Measurements from ENCODE around the gene DCLK2.

The DCLK2 gene

DNA sequence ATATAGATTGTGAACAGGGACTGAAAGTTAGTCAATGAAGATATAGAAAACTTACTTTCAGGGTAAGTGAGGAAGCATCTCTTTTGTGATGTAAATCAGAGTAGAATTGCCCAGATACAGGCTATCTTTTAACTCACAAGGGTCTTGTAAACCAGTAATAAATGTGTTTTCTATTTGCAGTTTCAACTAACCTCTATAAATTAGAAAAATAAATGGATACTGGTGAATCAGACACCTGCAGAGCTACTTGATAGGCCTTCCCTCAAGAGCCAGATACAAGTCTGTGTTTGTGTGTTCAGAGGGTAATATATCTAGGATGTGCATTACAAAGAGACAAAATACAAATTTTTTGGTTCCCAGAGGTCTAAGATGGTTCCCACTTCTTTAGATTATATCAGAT lies 82.9 kb downstream of the DCLK2 start:
- TF ChIP-seq ZBTB7A (IDR thresholded peaks at IDR 0.05; ENCODE audit: low read depth) (no peak), RAD21 (IDR thresholded peaks at IDR 0.05; ENCODE audit: low read depth) (no peak), TEAD4 (IDR thresholded peaks at IDR 0.05) (no peak), FOXM1 (IDR thresholded peaks at IDR 0.05; ENCODE audit: borderline replicate concordance, low read depth) (no peak), EGR1 (IDR thresholded peaks at IDR 0.05) (no peak), EP300 (IDR thresholded peaks at IDR 0.05; ENCODE audit: borderline replicate concordance) (no peak), YY1 (IDR thresholded peaks at IDR 0.05; ENCODE audit: low read depth) (no peak)
- TF ChIP-seq, protein P1, sequence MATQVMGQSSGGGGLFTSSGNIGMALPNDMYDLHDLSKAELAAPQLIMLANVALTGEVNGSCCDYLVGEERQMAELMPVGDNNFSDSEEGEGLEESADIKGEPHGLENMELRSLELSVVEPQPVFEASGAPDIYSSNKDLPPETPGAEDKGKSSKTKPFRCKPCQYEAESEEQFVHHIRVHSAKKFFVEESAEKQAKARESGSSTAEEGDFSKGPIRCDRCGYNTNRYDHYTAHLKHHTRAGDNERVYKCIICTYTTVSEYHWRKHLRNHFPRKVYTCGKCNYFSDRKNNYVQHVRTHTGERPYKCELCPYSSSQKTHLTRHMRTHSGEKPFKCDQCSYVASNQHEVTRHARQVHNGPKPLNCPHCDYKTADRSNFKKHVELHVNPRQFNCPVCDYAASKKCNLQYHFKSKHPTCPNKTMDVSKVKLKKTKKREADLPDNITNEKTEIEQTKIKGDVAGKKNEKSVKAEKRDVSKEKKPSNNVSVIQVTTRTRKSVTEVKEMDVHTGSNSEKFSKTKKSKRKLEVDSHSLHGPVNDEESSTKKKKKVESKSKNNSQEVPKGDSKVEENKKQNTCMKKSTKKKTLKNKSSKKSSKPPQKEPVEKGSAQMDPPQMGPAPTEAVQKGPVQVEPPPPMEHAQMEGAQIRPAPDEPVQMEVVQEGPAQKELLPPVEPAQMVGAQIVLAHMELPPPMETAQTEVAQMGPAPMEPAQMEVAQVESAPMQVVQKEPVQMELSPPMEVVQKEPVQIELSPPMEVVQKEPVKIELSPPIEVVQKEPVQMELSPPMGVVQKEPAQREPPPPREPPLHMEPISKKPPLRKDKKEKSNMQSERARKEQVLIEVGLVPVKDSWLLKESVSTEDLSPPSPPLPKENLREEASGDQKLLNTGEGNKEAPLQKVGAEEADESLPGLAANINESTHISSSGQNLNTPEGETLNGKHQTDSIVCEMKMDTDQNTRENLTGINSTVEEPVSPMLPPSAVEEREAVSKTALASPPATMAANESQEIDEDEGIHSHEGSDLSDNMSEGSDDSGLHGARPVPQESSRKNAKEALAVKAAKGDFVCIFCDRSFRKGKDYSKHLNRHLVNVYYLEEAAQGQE (IDR thresholded peaks at IDR 0.05; ENCODE audit: low read depth): no peak
- TF ChIP-seq, protein P2, sequence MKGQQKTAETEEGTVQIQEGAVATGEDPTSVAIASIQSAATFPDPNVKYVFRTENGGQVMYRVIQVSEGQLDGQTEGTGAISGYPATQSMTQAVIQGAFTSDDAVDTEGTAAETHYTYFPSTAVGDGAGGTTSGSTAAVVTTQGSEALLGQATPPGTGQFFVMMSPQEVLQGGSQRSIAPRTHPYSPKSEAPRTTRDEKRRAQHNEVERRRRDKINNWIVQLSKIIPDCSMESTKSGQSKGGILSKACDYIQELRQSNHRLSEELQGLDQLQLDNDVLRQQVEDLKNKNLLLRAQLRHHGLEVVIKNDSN (IDR thresholded peaks at IDR 0.05): no peak
- TF ChIP-seq, protein P3, sequence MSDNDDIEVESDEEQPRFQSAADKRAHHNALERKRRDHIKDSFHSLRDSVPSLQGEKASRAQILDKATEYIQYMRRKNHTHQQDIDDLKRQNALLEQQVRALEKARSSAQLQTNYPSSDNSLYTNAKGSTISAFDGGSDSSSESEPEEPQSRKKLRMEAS (IDR thresholded peaks at IDR 0.05): no peak

DNA sequence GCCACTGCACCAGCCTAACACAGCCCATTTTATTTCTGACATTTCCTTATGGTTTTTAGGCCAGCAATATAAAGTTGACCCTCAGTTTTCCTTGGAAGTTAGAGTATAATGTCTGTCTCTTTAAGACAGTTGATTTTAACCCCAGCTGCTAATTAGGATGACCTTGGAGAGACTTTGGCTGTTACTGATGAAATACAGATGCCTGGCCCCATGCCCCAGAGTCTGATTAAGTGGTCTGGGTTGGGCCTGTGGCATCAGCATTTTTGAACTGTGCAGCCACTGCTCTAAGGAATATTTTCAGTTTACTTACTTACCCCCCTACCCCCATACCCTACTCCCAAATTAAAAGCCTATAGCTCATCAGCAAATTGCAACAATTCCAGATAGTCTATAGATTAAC lies 85.8 kb downstream of the DCLK2 start:
- TF ChIP-seq EP300 (IDR thresholded peaks at IDR 0.05; ENCODE audit: borderline replicate concordance): no peak
- no peak for TF ChIP-seq FOXM1 (IDR thresholded peaks at IDR 0.05; ENCODE audit: borderline replicate concordance, low read depth)
- no peak for TF ChIP-seq TAF1 (IDR thresholded peaks at IDR 0.05; ENCODE audit: low read depth)

DNA sequence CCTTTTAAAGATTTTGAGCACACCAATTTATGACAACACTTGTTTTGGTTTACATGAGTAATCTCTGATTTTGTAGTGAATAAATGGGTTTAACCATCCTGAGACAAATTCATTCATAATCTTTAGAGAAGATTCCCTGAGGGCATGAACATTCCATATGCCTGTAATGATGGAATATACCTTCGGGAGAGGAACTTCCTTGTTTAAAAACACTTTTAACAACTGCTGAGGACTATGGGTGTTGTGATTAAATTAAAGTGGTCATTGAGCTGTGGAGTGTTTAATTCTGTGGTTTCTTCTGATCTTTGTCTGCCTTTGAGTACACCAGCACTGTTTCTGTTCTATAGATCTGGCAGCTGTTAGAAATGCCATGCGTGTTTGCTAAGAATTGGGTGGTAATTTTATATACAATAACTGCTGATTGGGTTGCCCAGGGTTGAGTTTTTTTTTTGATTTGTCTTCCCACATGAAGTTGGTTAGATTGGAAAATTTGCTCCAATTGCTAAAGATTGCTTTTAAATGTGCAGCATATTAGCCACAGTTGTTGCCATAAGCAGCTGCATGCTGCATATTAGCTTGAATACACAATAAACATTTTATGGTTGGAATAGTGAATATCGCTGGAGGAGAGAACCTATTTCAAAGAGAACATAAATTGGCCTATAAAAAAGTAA lies 86.8 kb downstream of the DCLK2 start:
- no peak for TF ChIP-seq EP300 (IDR thresholded peaks at IDR 0.05; ENCODE audit: borderline replicate concordance)
- no peak for TF ChIP-seq TAF1 (IDR thresholded peaks at IDR 0.05; ENCODE audit: low read depth)
- no peak for TF ChIP-seq RAD21 (IDR thresholded peaks at IDR 0.05; ENCODE audit: low read depth)
- TF ChIP-seq, protein P1 (IDR thresholded peaks at IDR 0.05; ENCODE audit: low read depth): no peak
- TF ChIP-seq, protein P3 (IDR thresholded peaks at IDR 0.05): no peak
- no peak for TF ChIP-seq YY1 (IDR thresholded peaks at IDR 0.05; ENCODE audit: low read depth)
- TF ChIP-seq TEAD4 (IDR thresholded peaks at IDR 0.05): no peak
- no peak for TF ChIP-seq EGR1 (IDR thresholded peaks at IDR 0.05)
- TF ChIP-seq NFIC (IDR thresholded peaks at IDR 0.05): no peak
- no peak for TF ChIP-seq TCF12 (IDR thresholded peaks at IDR 0.05; ENCODE audit: low read depth)
- TF ChIP-seq CEBPB (IDR thresholded peaks at IDR 0.05): no peak
- no peak for TF ChIP-seq ZBTB7A (IDR thresholded peaks at IDR 0.05; ENCODE audit: low read depth)
- no peak for TF ChIP-seq CREB1 (IDR thresholded peaks at IDR 0.05; ENCODE audit: low read depth)

DNA sequence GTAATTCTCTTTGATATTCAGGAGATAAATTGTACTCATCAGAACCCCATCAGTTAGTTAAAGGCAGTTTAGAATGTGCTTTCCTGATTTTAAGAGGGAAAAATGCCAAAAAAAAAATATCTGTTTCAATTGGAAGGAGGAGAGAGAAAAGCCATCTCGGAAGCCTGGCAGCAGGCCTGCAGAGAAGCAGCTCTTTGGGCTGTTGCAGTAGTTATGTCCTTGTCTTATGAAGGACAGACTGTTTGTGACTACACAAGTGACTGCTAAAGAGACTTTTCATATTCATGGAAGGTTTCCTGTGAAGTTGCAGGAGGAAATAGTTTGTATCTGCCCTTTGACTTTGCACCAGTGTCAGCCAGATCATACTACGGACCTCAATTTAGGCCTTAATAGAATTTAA lies 88.8 kb downstream of the DCLK2 start:
- TF ChIP-seq CREB1 (IDR thresholded peaks at IDR 0.05; ENCODE audit: low read depth) (no peak), CEBPB (IDR thresholded peaks at IDR 0.05) (no peak), EGR1 (IDR thresholded peaks at IDR 0.05) (no peak), FOXM1 (IDR thresholded peaks at IDR 0.05; ENCODE audit: borderline replicate concordance, low read depth) (no peak), NFIC (IDR thresholded peaks at IDR 0.05) (no peak), TCF12 (IDR thresholded peaks at IDR 0.05; ENCODE audit: low read depth) (no peak)
- TF ChIP-seq, protein P3 (IDR thresholded peaks at IDR 0.05): no peak

DNA sequence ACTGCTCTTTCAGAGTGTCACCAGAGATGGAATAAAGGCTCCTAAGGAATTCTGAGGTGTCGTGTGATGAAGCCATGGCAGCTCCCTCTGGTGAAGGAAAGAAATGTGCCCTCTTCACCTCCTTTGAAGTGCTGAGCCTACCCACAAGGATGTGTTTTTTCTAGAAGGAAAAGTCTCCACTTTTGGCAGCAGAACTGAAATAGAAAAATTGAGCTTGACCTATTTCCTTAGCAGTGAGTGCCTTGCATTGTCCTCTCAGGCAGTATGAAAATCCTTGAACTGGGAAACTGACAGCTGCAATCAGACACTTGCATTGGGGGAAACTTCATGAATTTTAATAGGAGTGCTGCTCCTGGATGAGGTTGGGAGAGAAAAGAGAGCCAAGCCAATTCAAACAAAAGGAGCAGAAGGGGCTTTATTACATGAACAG lies 95.2 kb downstream of the DCLK2 start:
- TF ChIP-seq ZBTB7A (IDR thresholded peaks at IDR 0.05; ENCODE audit: low read depth) (no peak), CREB1 (IDR thresholded peaks at IDR 0.05; ENCODE audit: low read depth) (no peak), TAF1 (IDR thresholded peaks at IDR 0.05; ENCODE audit: low read depth) (no peak), NFIC (IDR thresholded peaks at IDR 0.05) (no peak), RAD21 (IDR thresholded peaks at IDR 0.05; ENCODE audit: low read depth) (no peak), YY1 (IDR thresholded peaks at IDR 0.05; ENCODE audit: low read depth) (no peak), TCF12 (IDR thresholded peaks at IDR 0.05; ENCODE audit: low read depth) (no peak), EP300 (IDR thresholded peaks at IDR 0.05; ENCODE audit: borderline replicate concordance) (no peak), CEBPB (IDR thresholded peaks at IDR 0.05) (no peak)
- TF ChIP-seq, protein P2 (IDR thresholded peaks at IDR 0.05): no peak

DNA sequence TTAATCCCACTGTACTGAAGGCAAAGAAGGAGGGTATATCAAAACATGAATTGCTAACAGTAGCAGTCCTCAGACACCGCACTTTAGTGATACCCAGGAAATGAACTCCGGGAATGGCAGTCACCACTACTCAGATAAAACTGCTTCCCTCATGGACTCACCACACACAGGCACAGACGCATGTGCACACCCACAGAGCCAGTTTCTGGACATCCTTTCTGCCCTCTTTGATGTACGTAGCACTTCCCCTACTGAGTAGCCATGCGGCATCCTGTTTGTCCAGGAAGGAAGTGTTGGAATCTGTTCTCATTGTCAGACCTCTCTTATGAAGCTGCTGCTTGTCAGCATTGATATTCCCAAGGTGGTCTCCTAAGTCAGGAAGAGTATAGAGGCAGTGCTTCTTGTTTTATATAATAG lies 95.7 kb downstream of the DCLK2 start:
- TF ChIP-seq, protein P2 (IDR thresholded peaks at IDR 0.05): no peak
- no peak for TF ChIP-seq EP300 (IDR thresholded peaks at IDR 0.05; ENCODE audit: borderline replicate concordance)
- no peak for TF ChIP-seq TEAD4 (IDR thresholded peaks at IDR 0.05)
- TF ChIP-seq, protein P1 (IDR thresholded peaks at IDR 0.05; ENCODE audit: low read depth): no peak
- TF ChIP-seq TCF12 (IDR thresholded peaks at IDR 0.05; ENCODE audit: low read depth): no peak
- no peak for TF ChIP-seq ZBTB7A (IDR thresholded peaks at IDR 0.05; ENCODE audit: low read depth)
- TF ChIP-seq, protein P3 (IDR thresholded peaks at IDR 0.05): no peak
